NB4 (cell line): ENCODE results near the gene VAC14.

Experiments used
- MAX ChIP-seq: IDR thresholded peaks from 2 replicates; pipeline ENCODE4 v1.6.1; 2011; ENCODE audit warnings: low read depth, low read length
- MYC ChIP-seq: IDR thresholded peaks from 2 replicates; pipeline ENCODE4 v1.6.1; 2011; ENCODE audit warnings: low read depth, low read length
- POLR2A ChIP-seq: IDR thresholded peaks from 2 replicates; pipeline ENCODE4 v1.6.1; 2011; ENCODE audit warnings: mild to moderate bottlenecking; ENCODE audit not compliant: insufficient read length; ENCODE audit errors: extremely low read depth
- TF ChIP-seq, protein P1 (sequence below): IDR thresholded peaks from one replicate; pipeline ENCODE4 v1.5.1; 2012; ENCODE audit warnings: low read depth, low read length

- TF ChIP-seq MAX = no peak
- TF ChIP-seq POLR2A = peak; percentile 5
- TF ChIP-seq, protein P1, sequence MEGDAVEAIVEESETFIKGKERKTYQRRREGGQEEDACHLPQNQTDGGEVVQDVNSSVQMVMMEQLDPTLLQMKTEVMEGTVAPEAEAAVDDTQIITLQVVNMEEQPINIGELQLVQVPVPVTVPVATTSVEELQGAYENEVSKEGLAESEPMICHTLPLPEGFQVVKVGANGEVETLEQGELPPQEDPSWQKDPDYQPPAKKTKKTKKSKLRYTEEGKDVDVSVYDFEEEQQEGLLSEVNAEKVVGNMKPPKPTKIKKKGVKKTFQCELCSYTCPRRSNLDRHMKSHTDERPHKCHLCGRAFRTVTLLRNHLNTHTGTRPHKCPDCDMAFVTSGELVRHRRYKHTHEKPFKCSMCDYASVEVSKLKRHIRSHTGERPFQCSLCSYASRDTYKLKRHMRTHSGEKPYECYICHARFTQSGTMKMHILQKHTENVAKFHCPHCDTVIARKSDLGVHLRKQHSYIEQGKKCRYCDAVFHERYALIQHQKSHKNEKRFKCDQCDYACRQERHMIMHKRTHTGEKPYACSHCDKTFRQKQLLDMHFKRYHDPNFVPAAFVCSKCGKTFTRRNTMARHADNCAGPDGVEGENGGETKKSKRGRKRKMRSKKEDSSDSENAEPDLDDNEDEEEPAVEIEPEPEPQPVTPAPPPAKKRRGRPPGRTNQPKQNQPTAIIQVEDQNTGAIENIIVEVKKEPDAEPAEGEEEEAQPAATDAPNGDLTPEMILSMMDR = no peak
- no peak for TF ChIP-seq MYC
These were observed 126.5 kb downstream of the VAC14 start for GRCh38 chr16:70674221-70675014.
